ENCODE results near the gene VASP.

VASP gene

DNA sequence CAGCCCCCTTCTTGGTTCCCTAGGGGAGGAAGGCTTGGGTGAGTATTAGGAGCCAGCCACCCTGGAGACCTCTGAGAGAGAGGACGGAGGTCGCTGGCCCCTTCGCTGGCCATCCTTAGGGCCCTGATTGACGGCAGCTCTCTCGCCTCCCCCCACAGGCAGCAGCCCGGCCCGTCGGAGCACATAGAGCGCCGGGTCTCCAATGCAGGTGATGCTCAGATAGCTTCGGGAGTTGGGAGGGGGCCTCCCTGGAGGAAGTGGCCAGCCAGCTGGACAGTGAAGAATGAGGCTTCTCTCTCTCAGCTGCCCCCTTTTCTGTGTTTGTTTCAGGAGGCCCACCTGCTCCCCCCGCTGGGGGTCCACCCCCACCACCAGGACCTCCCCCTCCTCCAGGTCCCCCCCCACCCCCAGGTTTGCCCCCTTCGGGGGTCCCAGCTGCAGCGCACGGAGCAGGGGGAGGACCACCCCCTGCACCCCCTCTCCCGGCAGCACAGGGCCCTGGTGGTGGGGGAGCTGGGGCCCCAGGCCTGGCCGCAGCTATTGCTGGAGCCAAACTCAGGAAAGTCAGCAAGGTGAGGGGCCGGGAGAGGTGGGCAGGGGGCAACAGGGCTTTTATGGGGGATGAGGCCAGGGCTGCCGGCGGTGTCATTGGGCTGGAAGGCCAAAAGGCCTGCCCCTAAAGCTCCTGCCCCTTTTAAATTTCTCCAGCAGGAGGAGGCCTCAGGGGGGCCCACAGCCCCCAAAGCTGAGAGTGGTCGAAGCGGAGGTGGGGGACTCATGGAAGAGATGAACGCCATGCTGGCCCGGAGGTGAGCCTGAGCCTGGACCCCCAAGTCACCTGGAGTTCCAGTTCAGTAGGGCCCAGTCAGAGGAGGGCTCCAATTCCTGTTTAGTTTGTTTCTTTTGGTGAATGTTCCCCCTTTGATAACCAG lies 15.0 kb downstream of the VASP start:
- Histone ChIP-seq H3K9me3 (ENCODE audit: insufficient read depth, low read depth, low read length) (no peaks in the 10 kb centered on the region), H3K4me2 (ENCODE audit: low read depth, low read length, poor library complexity, severe bottlenecking) (no peak overlapping the region), H2AFZ (ENCODE audit: low read length) (no peak overlapping the region), H3K79me2 (ENCODE audit: insufficient read depth, low read length) (peaks cover 8% of the 10 kb centered on the region; the same call in 1 of the 2 replicates), H4K20me1 (ENCODE audit: insufficient read depth, low read length, poor library complexity, severe bottlenecking) (peaks cover 16% of the 10 kb centered on the region), H3K36me3 (ENCODE audit: insufficient read depth, low read length) (peaks cover 84% of the 10 kb centered on the region), H3K27me3 (ENCODE audit: insufficient read depth, low read length, poor library complexity, severe bottlenecking) (no peaks in the 10 kb centered on the region), H3K9me2 (replicated peaks; ENCODE audit: low read depth, low read length) (no peaks in the 10 kb centered on the region), H3K4me3 (ENCODE audit: low read length, poor library complexity, severe bottlenecking) (no peak overlapping the region), H3K9ac (ENCODE audit: low read depth, low read length, poor library complexity, severe bottlenecking) (no peak overlapping the region), H3F3A (ENCODE audit: low read depth) (no peaks in the 10 kb centered on the region; the same call in 1 of the 2 replicates), H3K4me1 (ENCODE audit: insufficient read depth, low read length, poor library complexity, severe bottlenecking) (no peaks in the 10 kb centered on the region)
- TF ChIP-seq, protein P1, sequence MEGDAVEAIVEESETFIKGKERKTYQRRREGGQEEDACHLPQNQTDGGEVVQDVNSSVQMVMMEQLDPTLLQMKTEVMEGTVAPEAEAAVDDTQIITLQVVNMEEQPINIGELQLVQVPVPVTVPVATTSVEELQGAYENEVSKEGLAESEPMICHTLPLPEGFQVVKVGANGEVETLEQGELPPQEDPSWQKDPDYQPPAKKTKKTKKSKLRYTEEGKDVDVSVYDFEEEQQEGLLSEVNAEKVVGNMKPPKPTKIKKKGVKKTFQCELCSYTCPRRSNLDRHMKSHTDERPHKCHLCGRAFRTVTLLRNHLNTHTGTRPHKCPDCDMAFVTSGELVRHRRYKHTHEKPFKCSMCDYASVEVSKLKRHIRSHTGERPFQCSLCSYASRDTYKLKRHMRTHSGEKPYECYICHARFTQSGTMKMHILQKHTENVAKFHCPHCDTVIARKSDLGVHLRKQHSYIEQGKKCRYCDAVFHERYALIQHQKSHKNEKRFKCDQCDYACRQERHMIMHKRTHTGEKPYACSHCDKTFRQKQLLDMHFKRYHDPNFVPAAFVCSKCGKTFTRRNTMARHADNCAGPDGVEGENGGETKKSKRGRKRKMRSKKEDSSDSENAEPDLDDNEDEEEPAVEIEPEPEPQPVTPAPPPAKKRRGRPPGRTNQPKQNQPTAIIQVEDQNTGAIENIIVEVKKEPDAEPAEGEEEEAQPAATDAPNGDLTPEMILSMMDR (conservative IDR thresholded peaks at IDR 0.05; ENCODE audit: low read length) = no peak
- TF ChIP-seq EZH2phosphoT487 (IDR thresholded peaks at IDR 0.05; ENCODE audit: borderline replicate concordance) = no peak

DNA sequence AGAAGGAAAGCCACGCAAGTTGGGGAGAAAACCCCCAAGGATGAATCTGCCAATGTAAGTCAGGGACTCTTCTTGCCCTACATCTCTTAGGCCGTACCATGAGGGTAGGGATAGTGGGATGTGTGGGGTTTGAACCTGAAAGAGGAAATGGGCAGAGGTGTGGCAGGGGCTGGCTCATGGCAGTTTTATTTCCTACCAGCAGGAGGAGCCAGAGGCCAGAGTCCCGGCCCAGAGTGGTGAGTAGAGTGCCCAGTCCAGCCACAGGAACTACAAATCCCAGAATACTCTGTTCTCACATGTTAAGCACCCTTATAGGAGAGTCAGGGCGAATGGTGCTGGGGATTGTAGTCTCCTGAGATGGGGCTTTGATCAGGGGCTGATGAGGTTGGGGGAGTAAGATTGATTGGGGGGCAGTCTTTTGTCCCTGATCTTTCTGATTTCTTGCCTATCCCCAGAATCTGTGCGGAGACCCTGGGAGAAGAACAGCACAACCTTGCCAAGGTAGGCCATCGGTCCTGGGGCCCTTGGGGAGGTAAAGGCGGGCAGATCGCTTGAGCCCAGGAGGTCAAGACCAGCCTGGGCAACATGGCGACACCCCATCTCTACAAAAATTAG lies 16.5 kb downstream of the VASP start:
- TF ChIP-seq, protein P1 (conservative IDR thresholded peaks at IDR 0.05; ENCODE audit: low read length) = peak; percentile 86
- TF ChIP-seq EZH2phosphoT487 (IDR thresholded peaks at IDR 0.05; ENCODE audit: borderline replicate concordance) = no peak
- H3F3A ChIP-seq (ENCODE audit: low read depth) = no peaks in the 10 kb centered on the region; the same call in 1 of the 2 replicates
- no peak overlapping the region for H3K4me3 ChIP-seq (ENCODE audit: low read length, poor library complexity, severe bottlenecking)
- H3K9me3 ChIP-seq (ENCODE audit: insufficient read depth, low read depth, low read length) = no peaks in the 10 kb centered on the region
- no peaks in the 10 kb centered on the region for H3K4me1 ChIP-seq (ENCODE audit: insufficient read depth, low read length, poor library complexity, severe bottlenecking)
- no peaks in the 10 kb centered on the region for H3K27me3 ChIP-seq (ENCODE audit: insufficient read depth, low read length, poor library complexity, severe bottlenecking)
- H3K9ac ChIP-seq (ENCODE audit: low read depth, low read length, poor library complexity, severe bottlenecking) = no peak overlapping the region
- no peaks in the 10 kb centered on the region for H3K79me2 ChIP-seq (ENCODE audit: insufficient read depth, low read length)
- no peak overlapping the region for H2AFZ ChIP-seq (ENCODE audit: low read length)
- no peak overlapping the region for H3K4me2 ChIP-seq (ENCODE audit: low read depth, low read length, poor library complexity, severe bottlenecking)
- no peaks in the 10 kb centered on the region for H3K9me2 ChIP-seq (replicated peaks; ENCODE audit: low read depth, low read length)
- H3K36me3 ChIP-seq (ENCODE audit: insufficient read depth, low read length) = peaks cover 75% of the 10 kb centered on the region
- H4K20me1 ChIP-seq (ENCODE audit: insufficient read depth, low read length, poor library complexity, severe bottlenecking) = peaks cover 13% of the 10 kb centered on the region

DNA sequence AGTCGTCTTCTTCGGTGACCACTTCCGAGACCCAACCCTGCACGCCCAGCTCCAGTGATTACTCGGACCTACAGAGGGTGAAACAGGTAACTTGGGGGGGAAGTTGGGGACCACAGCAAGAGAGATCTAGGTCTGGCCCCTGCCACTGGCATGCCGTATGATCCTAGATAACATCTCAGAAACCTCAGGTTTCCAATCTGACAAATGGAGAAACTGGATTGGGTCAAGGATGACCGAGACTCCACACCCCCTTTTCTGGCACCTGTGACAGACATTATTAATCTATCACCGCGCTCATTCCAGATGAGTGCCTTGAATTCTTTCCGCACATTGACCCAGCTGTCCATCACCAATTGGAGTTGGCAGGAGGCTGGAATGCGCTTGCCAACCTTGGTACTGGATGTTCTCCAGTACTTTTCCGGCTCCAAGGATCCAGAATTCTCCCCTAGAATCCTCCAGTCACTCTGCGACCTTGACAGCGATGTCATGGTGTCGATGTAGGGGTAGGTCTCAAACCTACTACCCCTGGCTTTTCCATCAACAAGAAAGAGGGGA lies 17.4 kb downstream of the VASP start:
- TF ChIP-seq EZH2phosphoT487 (IDR thresholded peaks at IDR 0.05; ENCODE audit: borderline replicate concordance) = no peak
- TF ChIP-seq, protein P1 (conservative IDR thresholded peaks at IDR 0.05; ENCODE audit: low read length) = no peak
- no peak overlapping the region for H3K4me3 ChIP-seq (ENCODE audit: low read length, poor library complexity, severe bottlenecking)
- H3K36me3 ChIP-seq (ENCODE audit: insufficient read depth, low read length) = peaks cover 75% of the 10 kb centered on the region

More for the DNA sequence above, 17.4 kb downstream of the VASP start:
- H2AFZ ChIP-seq (ENCODE audit: low read length) = no peak overlapping the region
- H3K4me1 ChIP-seq (ENCODE audit: insufficient read depth, low read length, poor library complexity, severe bottlenecking) = no peaks in the 10 kb centered on the region
- H3K4me2 ChIP-seq (ENCODE audit: low read depth, low read length, poor library complexity, severe bottlenecking) = no peak overlapping the region
- no peaks in the 10 kb centered on the region for H3K27me3 ChIP-seq (ENCODE audit: insufficient read depth, low read length, poor library complexity, severe bottlenecking)
- H3F3A ChIP-seq (ENCODE audit: low read depth) = no peaks in the 10 kb centered on the region; the same call in 1 of the 2 replicates
- peaks cover 13% of the 10 kb centered on the region for H4K20me1 ChIP-seq (ENCODE audit: insufficient read depth, low read length, poor library complexity, severe bottlenecking)
- H3K79me2 ChIP-seq (ENCODE audit: insufficient read depth, low read length) = no peaks in the 10 kb centered on the region
- no peak overlapping the region for H3K9ac ChIP-seq (ENCODE audit: low read depth, low read length, poor library complexity, severe bottlenecking)
- no peaks in the 10 kb centered on the region for H3K9me3 ChIP-seq (ENCODE audit: insufficient read depth, low read depth, low read length)
- no peaks in the 10 kb centered on the region for H3K9me2 ChIP-seq (replicated peaks; ENCODE audit: low read depth, low read length)
